Gastroesophageal sphincter (tissue), 3 donors: ENCODE data around the gene STT3B.

Experiments used
- CTCF ChIP-seq, 4 experiments: fragments of 200-600 bp in 2 of 4; fragments of 450-650 bp in 2 of 4; sonication (generic) in 1 of 4; IDR thresholded peaks; one replicate each; pipeline ENCODE4 v1.5.1; 2017 to 2019; ENCODE audit warnings: antibody characterized with exemption in 4 of 4, mild to moderate bottlenecking in 2 of 4, moderate library complexity in 2 of 4
- POLR2A ChIP-seq, 2 donors: fragments of 450-650 bp; IDR thresholded peaks; one replicate each; pipeline ENCODE4 v1.6.1; 2017; ENCODE audit warnings: antibody characterized with exemption in 2 of 2, mild to moderate bottlenecking in 2 of 2, moderate library complexity in 1 of 2
- POLR2AphosphoS5 ChIP-seq: sonication (generic); formaldehyde crosslinking; IDR thresholded peaks from one replicate; pipeline ENCODE4 v1.6.1; 2017; ENCODE audit warnings: antibody characterized with exemption

- TF ChIP-seq POLR2A (IDR thresholded peaks at IDR 0.05) (no peak), CTCF (IDR thresholded peaks at IDR 0.05) (no peak), POLR2AphosphoS5 (no peak)
Measured at GRCh38 chr3:31613654-31614053, 80.9 kb downstream of the STT3B start.
